ENCODE data around the gene TTC34.
"Not testable (repeated sequence)": the region's sequence is repeated elsewhere in the genome, so short reads cannot be mapped to it uniquely, and the experiment has no call there.

DNA sequence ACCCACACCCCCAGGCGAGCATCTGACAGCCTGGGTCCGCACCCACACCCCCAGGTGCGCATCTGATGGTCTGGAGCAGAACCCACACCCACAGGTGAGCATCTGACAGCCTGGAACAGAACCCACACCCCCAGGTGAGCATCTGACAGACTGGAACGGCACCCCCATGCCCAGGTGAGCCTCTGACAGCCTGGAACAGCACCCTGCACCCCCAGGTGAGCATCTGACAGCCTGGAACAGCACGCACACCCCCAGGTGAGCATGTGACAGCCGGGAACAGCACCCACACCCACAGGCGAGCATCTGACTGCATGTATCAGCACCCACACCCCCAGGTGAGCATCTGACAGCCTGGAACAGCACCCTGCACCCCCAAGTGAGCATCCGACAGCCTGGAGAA is 115.8 kb downstream of the TTC34 start:
- TF ChIP-seq, protein P1, sequence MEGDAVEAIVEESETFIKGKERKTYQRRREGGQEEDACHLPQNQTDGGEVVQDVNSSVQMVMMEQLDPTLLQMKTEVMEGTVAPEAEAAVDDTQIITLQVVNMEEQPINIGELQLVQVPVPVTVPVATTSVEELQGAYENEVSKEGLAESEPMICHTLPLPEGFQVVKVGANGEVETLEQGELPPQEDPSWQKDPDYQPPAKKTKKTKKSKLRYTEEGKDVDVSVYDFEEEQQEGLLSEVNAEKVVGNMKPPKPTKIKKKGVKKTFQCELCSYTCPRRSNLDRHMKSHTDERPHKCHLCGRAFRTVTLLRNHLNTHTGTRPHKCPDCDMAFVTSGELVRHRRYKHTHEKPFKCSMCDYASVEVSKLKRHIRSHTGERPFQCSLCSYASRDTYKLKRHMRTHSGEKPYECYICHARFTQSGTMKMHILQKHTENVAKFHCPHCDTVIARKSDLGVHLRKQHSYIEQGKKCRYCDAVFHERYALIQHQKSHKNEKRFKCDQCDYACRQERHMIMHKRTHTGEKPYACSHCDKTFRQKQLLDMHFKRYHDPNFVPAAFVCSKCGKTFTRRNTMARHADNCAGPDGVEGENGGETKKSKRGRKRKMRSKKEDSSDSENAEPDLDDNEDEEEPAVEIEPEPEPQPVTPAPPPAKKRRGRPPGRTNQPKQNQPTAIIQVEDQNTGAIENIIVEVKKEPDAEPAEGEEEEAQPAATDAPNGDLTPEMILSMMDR (IDR thresholded peaks at IDR 0.05): not testable (repeated sequence)
- not testable (repeated sequence) for TF ChIP-seq POLR2AphosphoS5 (IDR thresholded peaks at IDR 0.05)
